ENCODE results near the gene TENM4. TPM values are rescaled to one million over a fixed set of nuclear protein-coding genes. Genes with fewer than 3 reads are reported as not detected.

The TENM4 gene
- polyA plus RNA-seq, 1 of the 3 experiments (the other 2 are of a cell fraction), result 16.7 TPM

DNA sequence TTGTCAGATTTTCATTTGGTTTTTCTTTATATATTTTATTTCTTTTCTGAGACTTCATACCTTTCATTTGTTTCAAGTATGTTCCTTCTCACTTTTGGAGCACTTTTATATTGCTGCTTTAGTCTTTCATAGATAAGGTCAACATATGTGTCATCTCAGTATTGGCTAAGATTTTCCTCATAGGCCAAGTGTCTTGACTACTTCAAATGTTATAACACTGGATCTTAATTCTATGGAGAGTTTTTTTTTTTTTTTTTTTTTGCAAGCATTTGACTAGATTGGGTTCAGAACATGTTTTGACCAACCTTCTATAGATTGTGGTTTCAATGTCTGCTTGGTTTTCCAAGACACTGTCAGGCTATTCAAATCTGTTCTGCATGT is 797.2 kb downstream of the TENM4 start:
- Histone ChIP-seq H3F3A (replicated peaks; ENCODE audit: insufficient read depth) (no peaks in the 10 kb centered on the region), H3K27ac (ENCODE audit: low read depth in 2 of 2, low read length in 1 of 2) (no peak overlapping the region), H3K4me3 (ENCODE audit: low read depth in 2 of 2, low read length in 1 of 2) (no peak overlapping the region), H2AFZ (ENCODE audit: low read depth) (no peak overlapping the region), H3K79me2 (ENCODE audit: insufficient read depth) (no peaks in the 10 kb centered on the region), H3K4me1 (ENCODE audit: control insufficient read depth in 1 of 2, insufficient read depth in 2 of 2, low read depth in 1 of 2, low read length in 1 of 2) (peaks cover 0 to 8% of the 10 kb centered on the region in 2 experiments; a peak in 1 of 4 replicates), H3K9me2 (no peaks in the 10 kb centered on the region), H3K27me3 (ENCODE audit: insufficient read depth) (no peaks in the 10 kb centered on the region), H3K36me3 (replicated peaks in 1 of 2; ENCODE audit: control insufficient read depth in 1 of 2, insufficient read depth in 2 of 2, low read length in 1 of 2) (no peaks in the 10 kb centered on the region), H3K9ac (no peak overlapping the region), H4K20me1 (ENCODE audit: insufficient read depth) (no peaks in the 10 kb centered on the region), H3K4me2 (no peak overlapping the region), H3K9me3 (no peaks in the 10 kb centered on the region)
- POLR2A ChIA-PET, result no interaction called here
- no peak for DNase-seq
- TF ChIP-seq GABPA (IDR thresholded peaks at IDR 0.05; ENCODE audit: low read depth) (no peak), YY1 (IDR thresholded peaks at IDR 0.05; ENCODE audit: low read depth) (no peak), FOXM1 (IDR thresholded peaks at IDR 0.05; ENCODE audit: low read depth) (no peak), TEAD4 (IDR thresholded peaks at IDR 0.05; ENCODE audit: borderline replicate concordance, insufficient read depth) (no peak), RCOR1 (IDR thresholded peaks at IDR 0.05; ENCODE audit: low read length) (no peak), MEF2A (IDR thresholded peaks at IDR 0.05; ENCODE audit: borderline replicate concordance, low read depth) (no peak), GATA2 (CRISPR knock-in tag; IDR thresholded peaks at IDR 0.05) (no peak), FOSL2 (IDR thresholded peaks at IDR 0.05; ENCODE audit: borderline replicate concordance, low read depth) (no peak), ELF1 (IDR thresholded peaks at IDR 0.05) (no peak), FOXJ3 (CRISPR knock-in tag; IDR thresholded peaks at IDR 0.05) (no peak), POLR2AphosphoS5 (IDR thresholded peaks at IDR 0.05; ENCODE audit: low read depth, low read length) (no peak), SIN3A (IDR thresholded peaks at IDR 0.05; ENCODE audit: borderline replicate concordance, low read depth, low read length) (no peak), RAD21 (IDR thresholded peaks at IDR 0.05; ENCODE audit: low read length) (no peak), TAF1 (IDR thresholded peaks at IDR 0.05; ENCODE audit: borderline replicate concordance, low read depth, low read length) (no peak)
- TF ChIP-seq, protein P1, sequence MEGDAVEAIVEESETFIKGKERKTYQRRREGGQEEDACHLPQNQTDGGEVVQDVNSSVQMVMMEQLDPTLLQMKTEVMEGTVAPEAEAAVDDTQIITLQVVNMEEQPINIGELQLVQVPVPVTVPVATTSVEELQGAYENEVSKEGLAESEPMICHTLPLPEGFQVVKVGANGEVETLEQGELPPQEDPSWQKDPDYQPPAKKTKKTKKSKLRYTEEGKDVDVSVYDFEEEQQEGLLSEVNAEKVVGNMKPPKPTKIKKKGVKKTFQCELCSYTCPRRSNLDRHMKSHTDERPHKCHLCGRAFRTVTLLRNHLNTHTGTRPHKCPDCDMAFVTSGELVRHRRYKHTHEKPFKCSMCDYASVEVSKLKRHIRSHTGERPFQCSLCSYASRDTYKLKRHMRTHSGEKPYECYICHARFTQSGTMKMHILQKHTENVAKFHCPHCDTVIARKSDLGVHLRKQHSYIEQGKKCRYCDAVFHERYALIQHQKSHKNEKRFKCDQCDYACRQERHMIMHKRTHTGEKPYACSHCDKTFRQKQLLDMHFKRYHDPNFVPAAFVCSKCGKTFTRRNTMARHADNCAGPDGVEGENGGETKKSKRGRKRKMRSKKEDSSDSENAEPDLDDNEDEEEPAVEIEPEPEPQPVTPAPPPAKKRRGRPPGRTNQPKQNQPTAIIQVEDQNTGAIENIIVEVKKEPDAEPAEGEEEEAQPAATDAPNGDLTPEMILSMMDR (IDR thresholded peaks at IDR 0.05), result no peak
- TF ChIP-seq, protein P2, sequence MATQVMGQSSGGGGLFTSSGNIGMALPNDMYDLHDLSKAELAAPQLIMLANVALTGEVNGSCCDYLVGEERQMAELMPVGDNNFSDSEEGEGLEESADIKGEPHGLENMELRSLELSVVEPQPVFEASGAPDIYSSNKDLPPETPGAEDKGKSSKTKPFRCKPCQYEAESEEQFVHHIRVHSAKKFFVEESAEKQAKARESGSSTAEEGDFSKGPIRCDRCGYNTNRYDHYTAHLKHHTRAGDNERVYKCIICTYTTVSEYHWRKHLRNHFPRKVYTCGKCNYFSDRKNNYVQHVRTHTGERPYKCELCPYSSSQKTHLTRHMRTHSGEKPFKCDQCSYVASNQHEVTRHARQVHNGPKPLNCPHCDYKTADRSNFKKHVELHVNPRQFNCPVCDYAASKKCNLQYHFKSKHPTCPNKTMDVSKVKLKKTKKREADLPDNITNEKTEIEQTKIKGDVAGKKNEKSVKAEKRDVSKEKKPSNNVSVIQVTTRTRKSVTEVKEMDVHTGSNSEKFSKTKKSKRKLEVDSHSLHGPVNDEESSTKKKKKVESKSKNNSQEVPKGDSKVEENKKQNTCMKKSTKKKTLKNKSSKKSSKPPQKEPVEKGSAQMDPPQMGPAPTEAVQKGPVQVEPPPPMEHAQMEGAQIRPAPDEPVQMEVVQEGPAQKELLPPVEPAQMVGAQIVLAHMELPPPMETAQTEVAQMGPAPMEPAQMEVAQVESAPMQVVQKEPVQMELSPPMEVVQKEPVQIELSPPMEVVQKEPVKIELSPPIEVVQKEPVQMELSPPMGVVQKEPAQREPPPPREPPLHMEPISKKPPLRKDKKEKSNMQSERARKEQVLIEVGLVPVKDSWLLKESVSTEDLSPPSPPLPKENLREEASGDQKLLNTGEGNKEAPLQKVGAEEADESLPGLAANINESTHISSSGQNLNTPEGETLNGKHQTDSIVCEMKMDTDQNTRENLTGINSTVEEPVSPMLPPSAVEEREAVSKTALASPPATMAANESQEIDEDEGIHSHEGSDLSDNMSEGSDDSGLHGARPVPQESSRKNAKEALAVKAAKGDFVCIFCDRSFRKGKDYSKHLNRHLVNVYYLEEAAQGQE (IDR thresholded peaks at IDR 0.05; ENCODE audit: low read depth, low read length), result no peak
- TF ChIP-seq, protein P3, sequence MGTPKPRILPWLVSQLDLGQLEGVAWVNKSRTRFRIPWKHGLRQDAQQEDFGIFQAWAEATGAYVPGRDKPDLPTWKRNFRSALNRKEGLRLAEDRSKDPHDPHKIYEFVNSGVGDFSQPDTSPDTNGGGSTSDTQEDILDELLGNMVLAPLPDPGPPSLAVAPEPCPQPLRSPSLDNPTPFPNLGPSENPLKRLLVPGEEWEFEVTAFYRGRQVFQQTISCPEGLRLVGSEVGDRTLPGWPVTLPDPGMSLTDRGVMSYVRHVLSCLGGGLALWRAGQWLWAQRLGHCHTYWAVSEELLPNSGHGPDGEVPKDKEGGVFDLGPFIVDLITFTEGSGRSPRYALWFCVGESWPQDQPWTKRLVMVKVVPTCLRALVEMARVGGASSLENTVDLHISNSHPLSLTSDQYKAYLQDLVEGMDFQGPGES (IDR thresholded peaks at IDR 0.05; ENCODE audit: low read depth, low read length), result no peak
- CTCF ChIA-PET, result interaction anchor here (1.2 to 5.5 kb wide), 6 partner anchors 8 to 456 kb away, joined by 3 to 60 read pairs (median 22); no protein-coding TSS in a partner anchor

Data from SK-N-SH (cell line).